PC-3 (cell line): ENCODE measurements around the gene ALG12.

Experiments
- EZH2 ChIP-seq: fragments of 300-600 bp; sonication (generic); IDR thresholded peaks from one replicate; pipeline ENCODE4 v1.6.1; 2017; ENCODE audit warnings: antibody characterized with exemption, mild to moderate bottlenecking, low read length; ENCODE audit not compliant: unreplicated experiment
- TF ChIP-seq, protein P1 (sequence below): fragments of 300-600 bp; sonication (generic); conservative IDR thresholded peaks from 2 replicates; pipeline ENCODE4 v1.5.1; 2017; ENCODE audit warnings: antibody characterized with exemption, low read depth, mild to moderate bottlenecking, low read length

DNA sequence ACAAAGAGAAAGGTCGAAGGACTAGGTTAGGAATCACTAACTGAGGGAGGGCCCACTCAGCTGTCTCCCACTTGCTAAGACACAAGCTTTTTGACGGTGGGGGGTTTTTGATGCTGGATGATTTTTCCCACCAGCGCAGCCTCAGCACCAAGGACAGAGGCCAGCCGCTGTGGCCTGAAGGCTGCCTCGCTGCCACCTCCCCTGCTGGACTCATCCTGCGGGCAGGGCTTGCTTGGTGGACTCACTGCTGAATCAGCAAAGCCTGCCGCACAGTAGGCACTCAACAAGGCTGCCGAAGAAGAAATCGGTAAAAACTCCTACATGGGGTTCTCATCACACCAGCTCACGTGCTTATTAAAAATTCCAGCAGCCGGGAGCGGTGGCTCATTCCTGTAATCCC, 2.6 kb downstream of the ALG12 start:
- TF ChIP-seq, protein P1, sequence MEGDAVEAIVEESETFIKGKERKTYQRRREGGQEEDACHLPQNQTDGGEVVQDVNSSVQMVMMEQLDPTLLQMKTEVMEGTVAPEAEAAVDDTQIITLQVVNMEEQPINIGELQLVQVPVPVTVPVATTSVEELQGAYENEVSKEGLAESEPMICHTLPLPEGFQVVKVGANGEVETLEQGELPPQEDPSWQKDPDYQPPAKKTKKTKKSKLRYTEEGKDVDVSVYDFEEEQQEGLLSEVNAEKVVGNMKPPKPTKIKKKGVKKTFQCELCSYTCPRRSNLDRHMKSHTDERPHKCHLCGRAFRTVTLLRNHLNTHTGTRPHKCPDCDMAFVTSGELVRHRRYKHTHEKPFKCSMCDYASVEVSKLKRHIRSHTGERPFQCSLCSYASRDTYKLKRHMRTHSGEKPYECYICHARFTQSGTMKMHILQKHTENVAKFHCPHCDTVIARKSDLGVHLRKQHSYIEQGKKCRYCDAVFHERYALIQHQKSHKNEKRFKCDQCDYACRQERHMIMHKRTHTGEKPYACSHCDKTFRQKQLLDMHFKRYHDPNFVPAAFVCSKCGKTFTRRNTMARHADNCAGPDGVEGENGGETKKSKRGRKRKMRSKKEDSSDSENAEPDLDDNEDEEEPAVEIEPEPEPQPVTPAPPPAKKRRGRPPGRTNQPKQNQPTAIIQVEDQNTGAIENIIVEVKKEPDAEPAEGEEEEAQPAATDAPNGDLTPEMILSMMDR: no peak
- no peak for TF ChIP-seq EZH2
